Stimulated activated CD4-positive, alpha-beta T cell treated with anti-CD3 and anti-CD28 coated beads, Interleukin-1b, Interleukin-23, amount 100 ng/mL, for 1 hour (primary cell): ENCODE results near the gene GJB6.

Experiments
- DNase-seq, 2 donors: peaks; one replicate each; pipeline ENCODE4 v3.0.0-alpha.2; 2020; ENCODE audit warnings: low read depth in 2 of 2

Gene GJB6

GRCh38 chr13:20188667-20189553, 43.2 kb downstream of the GJB6 start:
- no peak for DNase-seq

DNA sequence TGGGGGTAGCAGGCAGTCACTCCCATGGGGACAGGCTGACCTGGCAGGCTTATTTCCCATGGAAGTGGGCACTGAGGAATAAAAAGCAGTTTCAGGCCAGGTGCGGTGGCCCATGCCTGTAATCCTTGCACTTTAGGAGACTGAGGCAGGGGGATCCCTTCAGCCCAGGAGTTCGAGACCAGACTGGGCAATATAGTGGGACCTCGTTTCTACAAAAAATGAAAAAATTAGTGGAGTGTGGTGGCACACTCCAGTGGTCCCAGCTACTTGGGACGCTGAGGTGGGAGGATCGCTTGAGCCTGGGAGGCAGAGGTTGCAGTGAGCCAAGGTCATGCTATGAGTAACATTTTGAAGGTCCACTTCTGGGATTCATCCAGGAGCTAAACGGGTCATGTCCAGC, 45.3 kb downstream of the GJB6 start:
- DNase-seq: no peak

DNA sequence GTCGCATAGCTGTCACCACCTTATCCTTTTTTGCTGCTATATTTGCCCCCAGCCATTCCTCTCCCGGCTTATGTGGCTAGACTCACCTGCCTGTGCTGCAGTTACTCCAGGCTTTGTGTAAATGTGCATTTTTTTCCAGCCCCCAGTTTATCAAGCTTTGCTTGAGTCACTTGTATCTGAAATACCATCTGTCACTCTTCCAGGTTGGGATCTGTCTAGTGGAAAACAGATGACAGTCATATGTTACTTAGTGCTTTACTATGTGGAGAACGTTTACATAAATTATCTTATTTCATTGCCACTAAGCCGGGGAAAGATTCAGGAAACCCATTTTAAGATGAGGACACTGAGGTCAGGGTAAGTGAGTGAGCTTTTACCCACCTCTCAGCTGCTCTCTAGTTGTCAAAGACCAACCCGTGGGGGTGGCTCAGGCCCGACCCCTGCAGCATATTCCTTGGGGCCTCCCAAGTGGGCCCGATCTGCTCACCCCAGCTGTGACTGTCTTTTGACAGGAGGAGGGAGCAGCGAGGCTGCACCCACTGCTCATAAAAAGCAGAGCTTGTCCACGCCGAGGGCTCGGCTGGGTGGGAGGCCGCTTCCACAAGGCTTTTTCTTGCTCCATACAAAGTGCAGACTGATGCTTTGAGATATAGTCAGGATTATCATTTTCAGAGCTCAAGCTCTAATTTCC, 46.6 kb downstream of the GJB6 start:
- DNase-seq: no peak

- DNase-seq: no peak
These were observed 49.8 kb downstream of the GJB6 start for GRCh38 chr13:20182231-20182846.

- no peak for DNase-seq
These were observed 50.9 kb downstream of the GJB6 start for GRCh38 chr13:20181188-20181587.

DNA sequence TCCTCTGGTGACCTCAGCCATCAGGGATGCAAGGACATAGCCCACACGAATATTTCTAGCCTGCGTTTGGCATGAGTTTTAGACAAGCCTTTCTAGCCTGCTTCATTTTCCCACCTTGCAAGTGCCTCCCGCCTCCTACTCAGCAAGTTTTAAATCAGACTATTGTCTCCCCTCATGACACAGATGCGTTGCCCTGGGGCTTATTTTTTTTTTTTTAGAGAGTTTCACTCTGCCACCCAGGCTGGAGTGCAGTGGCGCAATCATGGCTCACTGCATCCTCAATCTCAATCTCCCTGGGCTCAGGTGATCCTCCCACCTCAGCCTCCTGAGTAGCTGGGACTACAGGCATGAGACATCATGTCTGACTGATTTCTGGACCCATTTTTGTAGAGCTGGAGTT, 54.0 kb downstream of the GJB6 start:
- no peak for DNase-seq

- DNase-seq: no peak
These were observed 54.9 kb downstream of the GJB6 start for GRCh38 chr13:20177049-20177831.

DNA sequence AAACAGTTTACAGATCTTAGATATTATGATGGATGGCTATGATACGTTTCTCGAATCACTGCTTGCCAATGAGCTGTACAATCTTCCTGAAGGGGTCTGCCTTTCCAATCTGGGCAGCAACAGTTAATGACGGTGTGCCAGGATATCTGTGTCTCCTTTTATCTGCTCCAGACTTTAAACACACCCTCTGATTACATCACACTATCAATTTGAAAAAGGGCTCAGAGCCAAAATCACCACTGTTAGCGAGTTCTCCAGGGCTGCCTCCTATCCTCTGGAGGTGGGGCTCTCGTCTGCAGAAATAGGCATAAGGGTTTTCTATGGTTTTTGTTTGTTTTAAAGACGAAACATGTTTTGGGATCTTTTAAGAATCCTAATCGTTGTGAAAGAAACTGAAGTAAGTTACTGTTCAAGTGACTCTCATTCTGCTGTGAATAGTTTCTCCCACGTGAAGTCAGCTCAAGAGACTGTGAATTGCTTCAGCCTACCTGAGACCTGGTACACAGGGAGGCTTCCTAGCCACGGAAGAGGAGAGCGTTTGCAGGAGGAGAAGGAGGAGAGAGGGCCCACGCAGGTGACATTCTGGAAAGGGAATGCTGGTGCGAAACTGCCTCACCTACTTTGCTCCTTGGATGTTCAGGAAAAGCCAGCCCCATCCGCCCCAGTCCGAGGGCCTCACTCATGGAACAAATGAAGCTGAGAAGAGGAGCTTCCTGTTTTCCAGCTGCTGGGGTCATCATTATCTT, 56.0 kb downstream of the GJB6 start:
- no peak for DNase-seq

- no peak for DNase-seq
These were observed 56.7 kb downstream of the GJB6 start for GRCh38 chr13:20175406-20175794.

GRCh38 chr13:20174656-20175405, 57.3 kb downstream of the GJB6 start:
- DNase-seq: peak in 1 of 2 donors; percentile 30

- no peak for DNase-seq
These were observed 58.9 kb downstream of the GJB6 start for GRCh38 chr13:20173116-20173746.
